PC-3 (cell line): ENCODE results near the gene DNAJC6.

Experiments
- EZH2 ChIP-seq: fragments of 300-600 bp; sonication (generic); IDR thresholded peaks from one replicate; pipeline ENCODE4 v1.6.1; 2017; ENCODE audit warnings: antibody characterized with exemption, mild to moderate bottlenecking, low read length; ENCODE audit not compliant: unreplicated experiment
- TF ChIP-seq, protein P1 (sequence below): fragments of 300-600 bp; sonication (generic); conservative IDR thresholded peaks from 2 replicates; pipeline ENCODE4 v1.5.1; 2017; ENCODE audit warnings: antibody characterized with exemption, low read depth, mild to moderate bottlenecking, low read length

DNA sequence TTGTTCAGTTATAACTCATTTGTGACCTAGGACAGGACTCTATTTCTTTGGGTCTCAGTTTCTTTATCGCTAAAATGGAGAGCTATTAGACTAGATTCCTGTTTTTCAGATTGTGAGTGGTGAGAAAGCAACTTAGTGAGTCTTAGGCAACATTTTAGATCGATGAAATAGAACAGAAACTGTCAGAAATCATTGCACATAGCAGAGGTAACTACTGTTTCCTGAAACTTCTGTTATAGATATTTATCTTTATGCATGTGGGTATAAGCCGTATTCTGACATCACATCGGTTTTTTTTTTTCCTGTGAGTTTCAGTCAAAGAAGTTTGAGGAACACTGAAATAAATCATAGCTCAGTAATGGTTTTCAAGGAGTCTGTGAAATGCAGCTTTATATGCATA is 42.1 kb upstream of the DNAJC6 start:
- TF ChIP-seq, protein P1, sequence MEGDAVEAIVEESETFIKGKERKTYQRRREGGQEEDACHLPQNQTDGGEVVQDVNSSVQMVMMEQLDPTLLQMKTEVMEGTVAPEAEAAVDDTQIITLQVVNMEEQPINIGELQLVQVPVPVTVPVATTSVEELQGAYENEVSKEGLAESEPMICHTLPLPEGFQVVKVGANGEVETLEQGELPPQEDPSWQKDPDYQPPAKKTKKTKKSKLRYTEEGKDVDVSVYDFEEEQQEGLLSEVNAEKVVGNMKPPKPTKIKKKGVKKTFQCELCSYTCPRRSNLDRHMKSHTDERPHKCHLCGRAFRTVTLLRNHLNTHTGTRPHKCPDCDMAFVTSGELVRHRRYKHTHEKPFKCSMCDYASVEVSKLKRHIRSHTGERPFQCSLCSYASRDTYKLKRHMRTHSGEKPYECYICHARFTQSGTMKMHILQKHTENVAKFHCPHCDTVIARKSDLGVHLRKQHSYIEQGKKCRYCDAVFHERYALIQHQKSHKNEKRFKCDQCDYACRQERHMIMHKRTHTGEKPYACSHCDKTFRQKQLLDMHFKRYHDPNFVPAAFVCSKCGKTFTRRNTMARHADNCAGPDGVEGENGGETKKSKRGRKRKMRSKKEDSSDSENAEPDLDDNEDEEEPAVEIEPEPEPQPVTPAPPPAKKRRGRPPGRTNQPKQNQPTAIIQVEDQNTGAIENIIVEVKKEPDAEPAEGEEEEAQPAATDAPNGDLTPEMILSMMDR, result no peak
- TF ChIP-seq EZH2, result no peak
